Measurements from ENCODE around the gene GP9.

GRCh38 chr3:129030611-129031010 lies 30.0 kb upstream of the GP9 start:
- TF ChIP-seq CTCF (IDR thresholded peaks at IDR 0.05) (no peak), POLR2A (IDR thresholded peaks at IDR 0.05) (no peak), POLR2AphosphoS5 (IDR thresholded peaks at IDR 0.05) (no peak)

All from sigmoid colon (tissue), 4 donors.